Measurements from ENCODE around the gene ZFPL1.

Gene ZFPL1

GRCh38 chr11:65124480-65125196 is 40.6 kb downstream of the ZFPL1 start:
- Histone ChIP-seq H3K9me3 (ENCODE audit: insufficient read depth, low read length) (no peaks in the 10 kb centered on the region), H3K79me2 (ENCODE audit: insufficient read depth, low read length) (peaks cover 34% of the 10 kb centered on the region), H3K9ac (ENCODE audit: low read length) (no peak overlapping the region), H3K27ac (ENCODE audit: low read depth, low read length) (no peak overlapping the region), H3K27me3 (ENCODE audit: low read length) (no peaks in the 10 kb centered on the region), H2AFZ (ENCODE audit: low read depth, low read length, severe bottlenecking) (no peak overlapping the region), H3K4me2 (ENCODE audit: low read depth, low read length, poor library complexity, severe bottlenecking) (no peak overlapping the region), H3K9me2 (replicated peaks; ENCODE audit: insufficient read depth, low read length) (no peaks in the 10 kb centered on the region), H3K4me3 (ENCODE audit: insufficient read depth, low read length, poor library complexity, severe bottlenecking) (no peak overlapping the region), H3K36me3 (ENCODE audit: low read length) (peaks cover 19% of the 10 kb centered on the region; the same call in 1 of the 2 replicates), H4K20me1 (ENCODE audit: low read depth, low read length) (no peaks in the 10 kb centered on the region), H3F3A (ENCODE audit: insufficient read depth) (peaks cover 51% of the 10 kb centered on the region)
- TF ChIP-seq EZH2phosphoT487 (conservative IDR thresholded peaks at IDR 0.05; ENCODE audit: low read length) (no peak), CTCF (IDR thresholded peaks at IDR 0.05; ENCODE audit: insufficient read depth, low read length, poor library complexity, severe bottlenecking) (no peak)

- Histone ChIP-seq H3K9ac (ENCODE audit: low read length) (no peak overlapping the region), H3K4me2 (ENCODE audit: low read depth, low read length, poor library complexity, severe bottlenecking) (no peak overlapping the region), H3K79me2 (ENCODE audit: insufficient read depth, low read length) (peaks cover 31% of the 10 kb centered on the region), H3K4me3 (ENCODE audit: insufficient read depth, low read length, poor library complexity, severe bottlenecking) (no peak overlapping the region), H3K27me3 (ENCODE audit: low read length) (no peaks in the 10 kb centered on the region), H3K9me3 (ENCODE audit: insufficient read depth, low read length) (no peaks in the 10 kb centered on the region), H4K20me1 (ENCODE audit: low read depth, low read length) (no peaks in the 10 kb centered on the region), H3K27ac (ENCODE audit: low read depth, low read length) (no peak overlapping the region), H3K36me3 (ENCODE audit: low read length) (0 out of 2 replicates have a peak, but pooled peaks cover 15% of the 10 kb centered on the region), H2AFZ (ENCODE audit: low read depth, low read length, severe bottlenecking) (no peak overlapping the region), H3F3A (ENCODE audit: insufficient read depth) (peaks cover 46% of the 10 kb centered on the region), H3K9me2 (replicated peaks; ENCODE audit: insufficient read depth, low read length) (no peaks in the 10 kb centered on the region)
- TF ChIP-seq EZH2phosphoT487 (conservative IDR thresholded peaks at IDR 0.05; ENCODE audit: low read length) (no peak), CTCF (IDR thresholded peaks at IDR 0.05; ENCODE audit: insufficient read depth, low read length, poor library complexity, severe bottlenecking) (no peak)
Observed at GRCh38 chr11:65125197-65126056, 41.4 kb downstream of the ZFPL1 start.

- H4K20me1 ChIP-seq (ENCODE audit: low read depth, low read length) = no peaks in the 10 kb centered on the region
- H3K27ac ChIP-seq (ENCODE audit: low read depth, low read length) = peak overlapping the region; percentile 33; the same call in 1 of the 2 replicates
- no peak overlapping the region for H3K4me2 ChIP-seq (ENCODE audit: low read depth, low read length, poor library complexity, severe bottlenecking)
- no peaks in the 10 kb centered on the region for H3K9me3 ChIP-seq (ENCODE audit: insufficient read depth, low read length)
- no peak overlapping the region for H2AFZ ChIP-seq (ENCODE audit: low read depth, low read length, severe bottlenecking)
- H3K9me2 ChIP-seq (replicated peaks; ENCODE audit: insufficient read depth, low read length) = no peaks in the 10 kb centered on the region
- H3K27me3 ChIP-seq (ENCODE audit: low read length) = no peaks in the 10 kb centered on the region
- peaks cover 46% of the 10 kb centered on the region for H3F3A ChIP-seq (ENCODE audit: insufficient read depth)
- peaks cover 16% of the 10 kb centered on the region; the same call in 1 of the 2 replicates for H3K36me3 ChIP-seq (ENCODE audit: low read length)
- peaks cover 24% of the 10 kb centered on the region for H3K79me2 ChIP-seq (ENCODE audit: insufficient read depth, low read length)
- no peak overlapping the region for H3K4me3 ChIP-seq (ENCODE audit: insufficient read depth, low read length, poor library complexity, severe bottlenecking)
- no peak for TF ChIP-seq EZH2phosphoT487 (conservative IDR thresholded peaks at IDR 0.05; ENCODE audit: low read length)
- no peak for TF ChIP-seq CTCF (IDR thresholded peaks at IDR 0.05; ENCODE audit: insufficient read depth, low read length, poor library complexity, severe bottlenecking)
- no peak overlapping the region for H3K9ac ChIP-seq (ENCODE audit: low read length)
Observed at GRCh38 chr11:65126624-65127274, 42.7 kb downstream of the ZFPL1 start.
